UCSD-AML1 (cell line): ENCODE measurements around the gene TMEFF2.

Experiments used
- DNase-seq: peaks from one replicate; lab custom pipeline; 2025; ENCODE audit not compliant: unreplicated experiment; lab: John Stamatoyannopoulos, UW

TMEFF2 gene

GRCh38 chr2:191908874-191909273 lies 285.9 kb downstream of the TMEFF2 start:
- no peak for DNase-seq

- no peak for DNase-seq
Observed at GRCh38 chr2:191907545-191907944, 287.2 kb downstream of the TMEFF2 start.

- DNase-seq = no peak
Observed at GRCh38 chr2:191907091-191907490, 287.6 kb downstream of the TMEFF2 start.

GRCh38 chr2:191905336-191905735 lies 289.4 kb downstream of the TMEFF2 start:
- DNase-seq = no peak

- DNase-seq = no peak
Observed at GRCh38 chr2:191901031-191901430, 293.7 kb downstream of the TMEFF2 start.

GRCh38 chr2:191899410-191899809 lies 295.3 kb downstream of the TMEFF2 start:
- DNase-seq = no peak
